HCT116 (cell line): ENCODE results near the gene FAM221B.

Experiments used
- CTCF ChIP-seq, 3 experiments: fragments of 200-600 bp in 1 of 3; sonication (generic) in 1 of 3; IDR thresholded peaks in 2 of 3; conservative IDR thresholded peaks in 1 of 3; 2 replicates each; pipeline ENCODE4 v1.5.1; 2012 to 2017; ENCODE audit warnings: low read depth in 2 of 3, low read length in 2 of 3, antibody characterized with exemption in 1 of 3, borderline replicate concordance in 1 of 3, control low read depth in 1 of 3, mild to moderate bottlenecking in 1 of 3, mixed read lengths in 1 of 3, mixed run types in 1 of 3, moderate library complexity in 1 of 3; ENCODE audit not compliant: insufficient read depth in 1 of 3
- JUND ChIP-seq: IDR thresholded peaks from 2 replicates; pipeline ENCODE4 v1.6.1; 2012
- MAX ChIP-seq: IDR thresholded peaks from 2 replicates; pipeline ENCODE4 v1.6.1; 2012
- POLR2A ChIP-seq: IDR thresholded peaks from 2 replicates; pipeline ENCODE4 v1.7.0; 2011; ENCODE audit warnings: borderline replicate concordance; ENCODE audit not compliant: insufficient read depth, insufficient read length; ENCODE audit errors: extremely low read depth
- POLR2AphosphoS5 ChIP-seq: IDR thresholded peaks from 2 replicates; pipeline ENCODE4 v1.6.1; 2011; ENCODE audit warnings: mild to moderate bottlenecking, low read depth, low read length, moderate library complexity
- RAD21 ChIP-seq: IDR thresholded peaks from 2 replicates; pipeline ENCODE4 v1.6.1; 2012; ENCODE audit warnings: low read depth, mild to moderate bottlenecking
- TF ChIP-seq, protein P1 (sequence below): IDR thresholded peaks from 2 replicates; pipeline ENCODE4 v1.6.1; 2012

- no peak for TF ChIP-seq POLR2AphosphoS5
- TF ChIP-seq RAD21: no peak
- TF ChIP-seq MAX: no peak
- TF ChIP-seq POLR2A: no peak
- TF ChIP-seq, protein P1, sequence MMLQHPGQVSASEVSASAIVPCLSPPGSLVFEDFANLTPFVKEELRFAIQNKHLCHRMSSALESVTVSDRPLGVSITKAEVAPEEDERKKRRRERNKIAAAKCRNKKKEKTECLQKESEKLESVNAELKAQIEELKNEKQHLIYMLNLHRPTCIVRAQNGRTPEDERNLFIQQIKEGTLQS: no peak
- TF ChIP-seq CTCF (IDR thresholded peaks at IDR 0.05 in 2 of 3, conservative IDR thresholded peaks at IDR 0.05 in 1 of 3; ENCODE audit: borderline replicate concordance in 1 of 3, insufficient read depth in 1 of 3, low read depth in 2 of 3, low read length in 2 of 3): no peak
- no peak for TF ChIP-seq JUND
Observed at GRCh38 chr9:35818341-35818740, 10.2 kb downstream of the FAM221B start.
